HG02884 (cell line): ENCODE results near the gene GRIN2C.

Experiments used
- ATAC-seq: cut with Tn5 transposase; IDR thresholded peaks from one replicate; pipeline ENCODE4 v1.9.1; 2021; ENCODE audit warnings: mild to moderate bottlenecking, moderate library complexity; ENCODE audit not compliant: unreplicated experiment

The GRIN2C gene

DNA sequence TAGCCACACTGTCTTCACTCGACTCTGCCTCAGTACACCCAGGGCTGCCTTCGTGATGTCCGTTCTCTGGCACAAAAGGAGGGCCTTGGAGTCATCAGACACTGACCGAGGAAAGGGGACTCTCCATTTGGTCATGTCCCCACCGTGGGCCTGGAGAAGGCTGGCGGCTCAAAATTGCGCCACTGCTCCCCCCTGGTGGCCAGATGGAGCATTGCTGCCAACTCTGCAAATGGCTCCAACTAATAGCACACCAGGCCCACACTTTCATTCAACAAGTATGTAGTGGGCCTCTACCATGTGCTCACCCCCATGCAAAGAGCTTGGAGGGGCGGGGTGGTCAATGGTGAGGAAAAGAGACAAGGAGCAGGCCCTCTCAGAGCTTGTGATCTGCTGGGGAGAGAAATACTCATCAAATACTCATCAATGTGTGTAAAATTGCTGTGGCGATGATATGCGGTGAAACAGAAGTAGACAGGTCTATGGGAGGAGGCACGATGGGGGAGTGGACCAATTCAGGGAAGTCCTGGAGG, 5.2 kb upstream of the GRIN2C start:
- ATAC-seq, result no peak

DNA sequence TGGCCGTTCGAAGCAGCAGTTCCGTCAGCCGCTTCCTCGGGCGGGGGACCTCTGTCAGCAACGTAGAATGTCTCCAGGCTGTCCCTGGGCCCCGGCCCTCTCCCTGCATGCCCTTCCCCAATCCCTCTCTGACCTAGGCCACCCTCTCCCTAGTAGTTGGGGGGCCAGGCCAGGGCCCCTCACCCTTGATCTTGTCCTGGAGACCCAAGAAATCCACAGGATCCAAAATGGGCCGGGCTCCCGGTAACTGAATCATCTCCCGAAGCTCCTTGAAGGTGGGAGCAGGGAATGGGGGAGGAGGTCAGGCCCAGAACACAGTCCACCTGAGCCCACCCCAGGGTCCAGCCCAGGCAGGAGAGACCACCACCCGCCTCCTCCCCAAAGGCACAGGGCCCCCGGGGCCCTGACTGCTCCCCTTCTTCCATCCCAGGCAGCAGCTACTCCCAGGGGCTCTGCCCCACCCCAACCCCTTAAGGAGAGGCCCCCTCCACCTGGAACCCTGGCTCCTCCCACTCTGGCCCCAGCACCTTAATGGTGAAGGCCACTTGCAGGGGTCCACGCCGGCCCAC, 4.7 kb upstream of the GRIN2C start:
- no peak for ATAC-seq

DNA sequence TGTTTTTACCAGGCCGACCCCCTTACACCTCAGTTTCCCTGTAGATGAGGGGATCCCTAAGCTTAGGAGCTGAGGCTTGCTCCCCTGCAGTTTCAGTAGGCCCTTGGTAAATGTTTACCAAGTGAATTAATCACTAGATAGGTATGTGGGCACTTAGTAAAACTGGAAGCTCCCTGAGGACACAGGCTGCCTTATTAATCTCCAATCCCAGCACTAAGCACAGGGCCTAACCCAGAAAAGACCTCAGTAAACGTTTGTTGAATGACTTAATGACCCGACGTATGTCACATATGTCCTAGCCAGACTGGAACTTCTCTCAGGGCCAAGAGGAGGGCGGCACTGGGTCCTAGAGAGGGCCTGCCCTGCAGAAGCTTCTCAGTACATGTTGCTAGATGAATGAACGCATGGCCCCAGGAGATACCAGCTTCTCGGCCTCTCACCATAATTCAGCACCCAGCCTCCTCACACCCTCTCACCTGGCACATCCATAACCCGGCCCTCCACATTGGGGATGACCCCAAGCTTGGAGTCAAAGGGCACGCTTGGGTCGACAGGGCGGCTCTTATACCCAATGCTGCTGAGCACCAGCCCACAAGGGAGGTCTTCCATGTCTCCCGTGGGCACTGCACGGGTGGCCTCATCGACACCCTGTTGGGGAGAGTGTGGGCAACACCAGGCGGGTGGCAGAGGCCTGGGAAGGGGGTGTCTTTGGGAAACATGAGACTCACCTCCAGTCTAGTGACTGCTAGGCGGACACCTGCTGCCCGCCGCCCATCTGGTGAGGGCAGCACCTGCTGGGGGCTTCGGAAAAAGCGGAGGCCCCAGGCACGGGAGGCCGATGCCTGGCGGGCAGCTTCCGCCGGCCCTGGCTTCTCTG, 4.0 kb upstream of the GRIN2C start:
- ATAC-seq, result no peak

DNA sequence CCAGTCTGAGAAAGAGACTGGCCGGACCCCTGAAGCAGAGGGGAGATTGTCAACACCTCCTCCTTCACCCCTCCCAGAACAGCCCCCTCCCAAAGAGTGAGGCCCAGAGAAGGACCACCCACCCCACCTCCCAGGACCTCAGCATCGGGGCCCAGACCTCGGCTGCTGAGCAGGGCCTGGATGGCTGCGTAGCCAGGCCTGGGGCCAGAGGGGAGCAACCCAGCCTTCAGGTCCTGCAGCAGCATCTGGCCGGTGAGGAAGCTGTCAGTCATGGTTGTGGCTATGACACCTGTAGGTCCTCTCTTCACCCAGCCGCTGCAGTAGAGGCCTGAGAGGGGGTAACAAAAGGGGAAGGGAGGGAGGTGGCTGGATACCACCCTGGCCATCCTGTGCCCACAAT, 3.2 kb upstream of the GRIN2C start:
- ATAC-seq, result no peak

DNA sequence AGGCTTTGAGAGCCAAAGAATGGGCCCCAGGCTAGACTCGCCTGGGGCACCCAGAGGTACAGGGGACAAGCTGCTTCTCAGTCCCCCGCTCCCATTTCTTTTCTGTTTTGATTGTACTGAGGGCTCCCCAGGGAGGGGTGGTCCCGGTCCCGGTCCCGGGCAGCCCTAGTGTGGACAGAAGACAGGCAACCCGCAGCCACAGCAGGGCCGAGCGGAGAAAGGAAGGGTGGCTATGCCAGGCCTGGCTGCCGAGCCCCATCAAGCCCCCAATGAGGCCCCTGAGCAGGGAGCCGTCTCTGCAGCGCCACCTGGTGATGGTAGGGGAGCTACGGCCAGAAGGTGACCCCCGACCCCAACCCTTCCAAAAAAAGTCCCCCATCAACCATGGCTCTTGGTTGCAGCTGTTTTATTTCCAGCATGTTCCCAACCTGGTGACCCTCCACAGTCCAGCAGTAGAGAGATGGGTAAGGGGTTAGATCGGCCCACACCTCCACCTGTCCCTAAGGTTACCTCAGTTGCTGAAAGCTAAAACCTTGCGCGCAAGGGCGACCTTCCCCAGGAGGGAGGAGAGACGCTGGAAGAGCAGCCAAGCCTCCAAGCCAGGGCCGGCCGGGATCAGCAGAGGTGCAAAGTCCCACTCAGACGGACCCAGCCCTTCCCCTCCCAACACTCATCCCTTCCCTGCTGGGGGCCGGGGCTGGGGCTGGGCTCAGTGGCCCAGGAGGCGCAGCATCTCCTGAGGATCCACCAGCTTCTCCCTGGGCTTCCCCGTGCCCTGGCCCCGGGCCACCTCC, 2.6 kb upstream of the GRIN2C start:
- no peak for ATAC-seq

DNA sequence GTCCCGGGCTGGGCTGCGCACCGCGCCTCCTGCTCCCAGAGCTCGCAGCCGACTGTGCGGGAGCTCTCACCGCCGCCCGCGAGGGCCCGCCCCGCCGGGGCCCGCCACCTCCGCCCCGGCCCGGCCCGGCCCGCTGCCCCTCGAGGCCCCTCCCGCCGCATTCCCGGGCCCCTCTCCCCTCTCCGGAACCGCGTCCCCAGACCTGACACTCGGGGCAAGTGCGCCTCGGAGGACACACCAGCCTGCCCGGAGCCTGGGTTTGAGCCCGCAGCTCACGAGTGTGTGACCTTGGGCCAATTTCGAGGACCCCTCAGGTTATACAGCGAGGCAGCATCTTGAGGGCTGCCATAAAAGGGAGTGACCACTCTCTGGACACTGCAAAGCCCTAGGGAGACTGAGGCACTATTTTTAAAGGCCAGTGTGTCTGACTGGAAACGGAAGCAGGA, 2.0 kb upstream of the GRIN2C start:
- ATAC-seq, result no peak

DNA sequence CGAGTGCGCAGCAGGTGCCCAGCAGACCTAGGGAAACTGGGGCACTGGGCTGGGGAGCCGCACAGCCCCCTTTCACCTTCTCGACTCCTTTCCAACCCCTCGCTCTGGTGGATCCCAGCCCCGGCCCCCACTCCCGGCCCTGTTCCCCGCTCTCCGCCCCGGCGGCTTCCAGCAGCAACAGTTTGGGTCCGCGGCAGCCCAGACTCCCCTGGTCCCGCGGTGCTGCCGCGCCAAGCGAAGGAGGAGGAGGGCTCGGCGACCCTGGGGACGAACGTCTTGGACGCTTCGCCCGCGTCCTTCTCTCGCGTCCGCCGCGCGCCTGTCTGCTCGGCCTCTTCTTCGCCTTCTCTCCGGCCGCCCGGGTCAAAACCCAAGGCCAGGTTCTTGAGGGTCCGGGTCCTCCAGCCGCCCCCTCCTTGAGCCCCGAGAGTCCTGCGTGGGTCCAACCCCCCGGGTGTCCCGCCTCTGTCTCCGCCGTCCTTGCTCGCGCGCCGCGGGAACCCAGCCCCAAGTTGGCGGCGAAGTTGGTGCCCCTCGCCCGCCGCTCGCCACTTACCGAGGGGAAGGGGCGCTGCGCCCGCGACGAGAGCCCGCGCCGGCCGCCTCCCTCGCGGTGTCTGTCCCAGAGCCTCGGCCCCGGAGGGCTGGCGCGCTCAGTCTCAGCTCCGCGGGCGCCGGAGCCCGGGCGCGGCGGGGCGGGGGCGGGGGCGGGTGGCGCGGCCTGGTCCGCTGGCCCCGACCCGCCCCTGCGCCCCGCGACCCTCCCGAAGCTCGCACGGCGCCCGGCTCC, 1.4 kb upstream of the GRIN2C start:
- ATAC-seq, result no peak

DNA sequence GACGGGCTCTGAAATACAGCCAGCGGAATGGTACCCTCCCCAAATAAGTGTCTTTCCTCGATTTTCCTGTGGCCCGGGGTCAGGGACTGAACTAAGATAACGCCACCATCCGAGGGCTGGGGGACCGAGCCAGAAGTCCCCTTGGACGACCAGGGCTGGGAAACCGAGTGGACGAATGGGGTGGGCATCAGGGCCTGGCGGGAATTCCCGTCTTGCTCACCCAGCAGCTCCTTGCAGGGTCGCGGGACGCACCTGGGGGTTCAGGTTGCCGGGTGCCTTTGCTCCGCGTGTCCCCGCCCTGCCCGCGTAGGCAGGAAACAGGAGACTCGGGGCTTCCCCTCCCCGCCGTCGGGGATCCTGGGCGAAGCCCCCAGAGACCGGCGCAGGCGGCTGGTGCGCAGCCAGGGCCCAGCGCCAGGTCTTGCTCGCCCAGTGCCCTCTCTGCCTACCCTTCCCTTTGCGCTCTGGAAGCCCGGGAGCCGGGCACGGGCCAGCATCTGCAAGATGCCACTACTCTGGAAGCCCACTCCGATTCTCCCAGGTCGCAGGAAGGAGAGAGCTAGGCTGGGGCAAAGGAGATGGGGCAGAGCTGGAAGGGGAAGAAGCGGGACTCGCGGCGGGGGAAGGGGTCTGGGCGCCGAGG, 665 bp upstream of the GRIN2C start:
- no peak for ATAC-seq

DNA sequence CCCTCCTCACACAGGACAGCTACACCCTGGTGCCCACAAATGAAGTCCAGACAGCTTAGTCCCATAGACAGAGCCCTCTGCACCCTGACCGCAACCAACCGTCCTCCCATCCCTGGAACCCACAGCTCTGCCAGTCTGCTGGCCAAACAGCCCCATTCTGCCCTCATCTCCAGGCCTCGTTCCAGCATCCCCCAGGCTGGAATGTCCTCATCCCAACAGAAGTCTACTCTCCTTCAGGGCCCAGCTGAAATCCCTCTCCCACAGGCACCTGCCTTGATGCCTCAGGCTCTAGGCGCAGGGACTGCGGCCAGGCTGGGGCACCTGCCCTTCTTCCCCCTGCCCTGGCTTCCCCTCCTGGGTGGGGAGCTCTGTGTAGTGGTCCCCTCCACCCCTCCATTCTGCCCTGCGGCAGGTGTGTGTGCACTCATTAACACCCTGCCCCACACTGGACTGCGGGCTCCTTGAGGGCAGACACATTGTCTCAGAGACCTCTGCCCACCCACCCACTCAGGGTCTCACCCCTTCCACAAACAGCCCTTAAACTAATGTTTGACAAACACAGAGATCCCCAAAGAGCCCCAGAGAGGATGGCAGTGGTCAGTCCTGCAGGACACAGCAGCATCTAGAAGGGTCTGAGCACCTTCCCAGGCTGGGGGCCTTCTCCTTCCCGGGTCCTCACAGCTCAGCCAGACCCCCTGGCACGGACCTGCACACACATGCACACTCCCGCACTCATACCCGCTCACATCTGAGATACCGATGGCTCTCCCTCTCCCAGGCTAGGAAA, 820 bp downstream of the GRIN2C start:
- ATAC-seq, result no peak

DNA sequence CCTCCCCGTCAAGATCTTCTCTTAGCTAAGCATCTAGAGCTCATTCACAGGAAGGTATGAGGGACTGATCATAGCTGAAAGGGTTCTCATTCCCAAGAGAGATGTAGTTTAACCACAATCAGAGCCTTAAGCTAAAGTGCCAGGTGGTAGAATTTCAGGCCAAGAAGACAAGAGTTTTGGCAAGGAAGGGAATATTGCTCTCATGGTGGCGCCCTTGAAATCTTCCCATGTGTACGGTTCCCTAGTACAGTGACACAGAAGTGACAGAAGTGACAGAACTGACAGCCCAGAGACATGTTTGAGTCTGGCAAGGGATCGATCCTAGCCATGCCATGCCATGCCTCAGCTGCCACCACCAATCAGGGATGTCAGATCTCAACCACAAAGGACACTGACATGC, 2.5 kb downstream of the GRIN2C start:
- ATAC-seq, result no peak

DNA sequence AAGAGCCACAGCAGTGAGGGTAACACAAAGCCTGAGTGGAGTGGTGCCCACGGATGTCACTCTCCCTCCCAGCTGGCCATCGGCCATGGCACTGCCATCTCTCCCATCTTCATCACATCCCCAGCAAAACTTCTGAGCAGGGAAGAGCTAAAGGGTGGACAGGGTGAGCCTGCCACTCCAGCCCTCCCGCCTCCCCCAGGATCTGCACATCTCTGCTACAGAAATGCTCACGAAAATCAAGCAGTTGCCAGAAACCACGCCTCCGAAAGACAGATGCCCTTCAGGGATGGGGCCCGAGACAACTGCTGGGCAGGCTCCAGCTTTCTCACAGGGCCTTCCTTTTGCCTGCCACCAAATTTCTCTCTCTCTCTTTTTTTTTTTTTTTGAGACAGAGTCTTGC, 3.6 kb downstream of the GRIN2C start:
- ATAC-seq, result no peak

DNA sequence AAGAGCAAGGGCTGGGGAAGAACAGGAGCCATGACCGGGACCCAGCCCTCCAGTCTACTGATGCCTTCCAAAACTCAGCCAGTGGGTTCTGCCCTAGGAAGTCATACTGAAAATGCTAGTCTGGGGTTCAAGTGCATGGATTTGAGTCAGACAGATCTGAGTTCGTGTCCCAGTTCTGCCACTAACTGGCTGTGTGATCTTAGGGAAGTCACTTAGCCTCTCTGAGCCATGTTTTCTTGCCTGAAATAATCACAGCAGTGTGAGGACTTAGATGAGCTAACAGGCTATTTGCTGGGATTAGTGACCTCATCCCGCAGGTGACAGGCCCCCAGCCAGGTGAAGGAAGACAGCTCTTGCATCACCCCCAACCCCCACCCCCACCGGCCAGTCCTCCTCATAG, 4.4 kb downstream of the GRIN2C start:
- no peak for ATAC-seq

DNA sequence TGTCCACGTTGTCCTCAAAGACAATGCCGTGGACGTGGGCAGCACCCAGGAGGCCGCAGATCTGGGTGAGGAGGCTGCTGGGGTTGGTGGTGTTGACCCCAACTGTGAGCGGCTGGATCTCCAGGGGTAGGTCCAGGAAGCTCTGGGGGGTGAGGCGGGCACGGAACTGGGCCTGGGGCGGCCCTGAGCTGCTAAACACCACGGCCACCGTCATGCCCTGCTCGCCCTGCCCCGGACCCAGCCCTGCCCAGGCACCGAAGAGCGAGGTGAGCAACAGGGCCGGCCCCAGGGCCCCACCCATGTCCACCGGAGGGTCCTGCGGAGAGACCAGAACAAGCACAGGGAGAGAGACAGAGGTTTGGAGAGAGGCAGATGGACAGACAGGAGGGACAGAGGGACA, 4.9 kb downstream of the GRIN2C start:
- no peak for ATAC-seq

DNA sequence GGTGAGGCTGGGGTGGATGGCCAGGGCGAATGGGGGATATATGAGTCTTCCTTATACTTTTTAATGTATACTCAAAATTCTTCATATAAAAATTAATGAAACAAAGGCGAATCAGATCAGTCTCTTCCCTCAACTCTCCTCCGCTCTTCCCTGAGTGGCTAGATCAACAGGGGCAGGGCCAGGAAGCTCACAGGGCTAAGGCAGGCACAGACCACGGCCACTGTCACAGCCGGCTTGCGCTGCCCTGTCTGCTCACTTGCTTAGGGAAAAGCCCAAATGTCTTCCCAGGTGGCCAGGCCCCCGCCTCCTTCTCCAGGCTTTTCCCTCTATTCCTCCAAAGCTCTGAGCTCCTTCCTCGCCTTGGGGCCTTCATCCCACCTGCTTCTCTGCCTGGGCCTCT, 6.0 kb downstream of the GRIN2C start:
- ATAC-seq, result no peak

DNA sequence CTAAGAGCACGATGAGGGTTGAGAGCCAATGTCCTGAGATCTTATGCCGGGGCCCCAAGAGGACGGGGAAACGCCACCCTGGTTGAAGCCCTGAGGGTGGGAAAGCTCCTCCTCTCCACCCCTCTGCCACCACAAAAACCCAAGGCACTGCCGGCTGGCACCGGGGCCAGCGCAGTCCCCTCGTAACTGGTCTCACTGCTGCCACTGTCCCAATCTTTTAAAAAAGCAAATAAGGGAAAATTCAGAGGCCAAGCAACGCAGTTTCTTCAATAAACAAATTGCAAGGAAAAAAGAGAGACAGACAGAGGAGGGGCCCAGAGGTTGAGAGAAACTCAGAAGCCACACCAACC, 6.7 kb downstream of the GRIN2C start:
- no peak for ATAC-seq

DNA sequence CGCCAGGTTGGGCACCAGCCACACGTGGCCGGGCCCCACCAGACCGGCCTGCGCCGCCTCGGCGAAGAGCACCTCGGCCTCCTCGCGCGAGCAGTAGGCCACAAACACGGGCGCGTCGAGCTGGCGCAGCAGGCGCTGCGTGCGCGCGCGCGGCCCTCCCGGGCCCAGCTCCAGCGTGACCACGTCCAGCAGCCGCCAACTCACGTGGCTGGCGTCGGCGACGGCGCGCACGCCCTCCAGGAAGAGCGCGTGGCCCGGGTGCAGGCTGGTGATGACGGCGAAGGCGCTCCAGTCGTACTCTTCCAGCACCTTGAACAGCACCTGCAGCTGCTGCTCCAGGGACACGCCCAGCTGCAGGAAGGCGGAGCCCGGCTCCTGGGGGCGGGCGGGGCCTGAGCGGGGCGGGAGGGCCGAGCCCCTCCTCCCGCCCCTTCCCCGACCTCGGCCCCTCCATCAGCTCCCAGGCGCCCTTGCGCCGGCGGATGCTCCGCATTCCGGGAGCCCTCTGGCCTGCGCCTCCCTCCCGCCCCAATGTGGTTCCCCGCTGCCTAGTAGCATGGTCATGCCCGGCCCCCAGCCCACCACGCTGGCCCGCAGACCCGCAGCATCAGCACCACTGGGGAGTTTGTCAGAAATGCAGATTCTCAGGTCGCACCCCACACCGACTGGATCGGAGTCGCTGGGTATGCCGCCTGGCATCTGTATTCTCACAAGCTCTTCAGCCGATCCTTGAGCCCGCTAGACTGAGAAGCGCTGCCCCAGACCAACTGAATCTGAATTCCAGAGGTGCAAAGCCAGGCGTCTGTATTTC, 7.2 kb downstream of the GRIN2C start:
- no peak for ATAC-seq

DNA sequence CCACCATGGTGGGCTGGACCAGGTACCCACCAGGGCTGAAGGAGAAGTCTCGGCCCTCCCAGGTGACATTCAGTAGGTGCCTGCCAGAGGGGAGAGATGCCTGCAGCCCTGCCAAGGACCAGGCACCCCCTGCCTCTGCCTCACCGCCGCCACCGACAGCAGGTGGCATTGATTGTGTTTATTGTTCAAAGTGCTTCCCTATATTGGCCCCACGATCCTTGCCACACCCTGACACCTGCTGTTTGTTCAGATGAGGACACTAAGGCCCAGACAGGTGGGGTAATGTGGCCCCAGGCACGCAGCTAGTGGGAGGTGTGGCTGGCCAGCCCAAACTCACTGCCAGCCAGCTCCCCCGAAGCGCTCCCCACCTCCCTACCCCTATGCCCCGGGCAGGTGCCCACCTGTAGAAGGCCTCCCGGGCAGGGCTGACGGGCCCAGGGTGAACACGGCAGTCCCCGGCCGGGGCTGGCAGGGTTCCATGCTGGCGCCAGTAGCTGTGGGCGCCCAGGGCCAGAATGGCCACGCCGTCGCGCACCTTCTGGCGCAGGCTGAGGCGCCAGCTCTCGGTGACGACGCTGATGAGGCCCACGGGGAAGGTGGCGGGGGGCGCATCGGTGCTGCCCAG, 8.0 kb downstream of the GRIN2C start:
- no peak for ATAC-seq

DNA sequence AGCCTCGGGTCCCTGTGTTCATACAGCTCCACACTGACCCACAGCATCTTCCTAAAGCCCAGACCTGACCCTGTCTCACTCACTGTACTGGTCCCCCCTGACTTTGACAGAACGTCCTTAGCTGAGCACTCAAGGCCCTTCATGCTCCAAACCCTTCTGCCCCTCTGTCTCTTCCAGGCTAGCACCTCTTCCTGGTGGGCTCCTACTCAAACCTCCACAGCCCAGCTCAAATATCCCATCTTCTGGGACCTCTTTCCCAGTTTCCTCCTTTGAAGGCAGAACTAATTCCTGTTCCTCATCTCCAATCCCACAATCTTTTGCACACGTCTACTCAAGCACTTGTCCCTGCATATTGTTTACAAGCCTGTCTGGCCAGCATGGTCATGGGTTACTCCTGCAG, 8.8 kb downstream of the GRIN2C start:
- ATAC-seq, result no peak
